ENCODE measurements around the gene CCDC97. TPM values are rescaled to one million over a fixed set of nuclear protein-coding genes. Genes with fewer than 3 reads are reported as not detected.

Gene CCDC97
- total RNA-seq, 2 donors from 2014 or later = 34.7 to 35.4 TPM

DNA sequence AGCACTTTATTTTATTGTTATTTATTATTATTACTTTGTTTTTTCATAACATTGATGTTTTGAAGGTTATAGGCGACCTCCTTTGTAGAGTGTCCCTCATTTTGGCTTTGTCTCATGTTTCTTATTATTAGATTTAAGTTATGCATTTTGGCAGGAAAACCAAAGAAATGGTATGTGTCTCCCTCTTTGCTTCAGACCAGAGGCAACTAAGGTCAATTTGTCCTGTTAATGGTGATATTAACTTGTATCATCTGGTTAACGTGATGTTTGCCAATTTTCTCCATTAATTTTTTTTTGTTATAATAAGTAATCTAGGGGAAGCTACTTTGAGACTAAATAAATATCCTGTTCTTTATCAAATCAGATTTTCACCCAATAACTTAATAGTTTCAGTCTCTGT lies 62.5 kb downstream of the CCDC97 start:
- peaks cover 2% of the 10 kb centered on the region for H3K36me3 Mint-ChIP-seq (ENCODE audit: low read depth)
- no peak overlapping the region for H3K4me3 Mint-ChIP-seq
- peaks cover 14% of the 10 kb centered on the region for H3K4me1 Mint-ChIP-seq
- DNase-seq (no peak), ATAC-seq (no peak)
- no peak overlapping the region for H3K27ac Mint-ChIP-seq
- no peaks in the 10 kb centered on the region for H3K27me3 Mint-ChIP-seq
- H3K9me3 ChIP-seq (ENCODE audit: control insufficient read depth, low read length, poor library complexity, severe bottlenecking) = no peaks in the 10 kb centered on the region

DNA sequence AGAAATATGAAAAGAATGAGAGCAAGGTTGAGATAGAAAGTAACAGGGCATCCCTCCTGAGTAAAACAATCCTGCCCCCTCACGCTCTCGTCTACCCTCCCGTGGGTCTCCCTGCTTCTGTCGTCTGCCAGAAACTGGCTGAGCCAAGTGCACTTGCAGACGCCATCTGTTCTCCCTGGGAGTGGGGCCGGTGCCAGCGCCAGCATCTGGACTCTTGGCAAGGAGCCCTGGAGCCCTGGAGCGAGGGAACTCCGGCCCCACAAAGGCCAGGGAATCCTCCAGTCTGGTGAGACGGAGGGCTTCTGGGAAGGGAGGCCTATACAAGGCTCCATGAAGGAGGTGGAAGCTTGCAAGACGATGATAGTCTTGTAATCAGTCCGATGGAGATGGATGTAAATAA lies 64.0 kb downstream of the CCDC97 start:
- Mint-ChIP-seq H3K27me3 (no peaks in the 10 kb centered on the region), H3K4me1 (peaks cover 14% of the 10 kb centered on the region), H3K4me3 (no peak overlapping the region), H3K27ac (no peak overlapping the region), H3K36me3 (ENCODE audit: low read depth) (peaks cover 2% of the 10 kb centered on the region)
- ATAC-seq (no peak), DNase-seq (no peak)
- H3K9me3 ChIP-seq (ENCODE audit: control insufficient read depth, low read length, poor library complexity, severe bottlenecking) = no peaks in the 10 kb centered on the region

Other genes starting within 250 kb of the CCDC97 start
- gene CYP2A13, start 221.7 kb upstream of the CCDC97 start, total RNA-seq = not detected
- gene CYP2F1, start 195.7 kb upstream of the CCDC97 start, total RNA-seq = under 1 TPM; 0.25 to 0.37 TPM
- gene CYP2S1, start 117.0 kb upstream of the CCDC97 start, total RNA-seq = 1 to 10 TPM in 1 of 2 donors, under 1 TPM in 1; 0.75 to 1.1 TPM
- under 1 TPM; 0.22 to 0.44 TPM for gene AXL, start 90.9 kb upstream of the CCDC97 start, total RNA-seq
- gene HNRNPUL1, start 45.8 kb upstream of the CCDC97 start, total RNA-seq = 100 to 1,000 TPM; 316 to 329 TPM
- 100 to 1,000 TPM; 408 to 431 TPM for gene TGFB1, start 43.8 kb downstream of the CCDC97 start, total RNA-seq
- 10 to 100 TPM; 37.1 to 41.4 TPM for gene B9D2, start 54.0 kb downstream of the CCDC97 start, total RNA-seq
- 10 to 100 TPM in 1 of 2 donors, 1 to 10 TPM in 1; 6.9 to 35.0 TPM for gene TMEM91, start 66.4 kb downstream of the CCDC97 start, total RNA-seq
- gene EXOSC5, start 87.2 kb downstream of the CCDC97 start, total RNA-seq = 10 to 100 TPM; 12.0 to 13.0 TPM
- gene BCKDHA, start 87.6 kb downstream of the CCDC97 start, total RNA-seq = 10 to 100 TPM; 13.2 to 14.7 TPM
- 1 to 10 TPM; 3.4 to 4.8 TPM for gene B3GNT8, start 117.2 kb downstream of the CCDC97 start, total RNA-seq
- gene DMAC2, start 129.7 kb downstream of the CCDC97 start, total RNA-seq = 10 to 100 TPM; 24.1 to 27.9 TPM
- not detected for gene ERICH4, start 133.0 kb downstream of the CCDC97 start, total RNA-seq

Measured in T-helper 17 cell (primary cell).